ENCODE results near the gene NR2F6. TPM values are rescaled to one million over a fixed set of nuclear protein-coding genes. Genes with fewer than 3 reads are reported as not detected.

Gene NR2F6
- total RNA-seq, 1 experiment from 2014 or later = 134 TPM

DNA sequence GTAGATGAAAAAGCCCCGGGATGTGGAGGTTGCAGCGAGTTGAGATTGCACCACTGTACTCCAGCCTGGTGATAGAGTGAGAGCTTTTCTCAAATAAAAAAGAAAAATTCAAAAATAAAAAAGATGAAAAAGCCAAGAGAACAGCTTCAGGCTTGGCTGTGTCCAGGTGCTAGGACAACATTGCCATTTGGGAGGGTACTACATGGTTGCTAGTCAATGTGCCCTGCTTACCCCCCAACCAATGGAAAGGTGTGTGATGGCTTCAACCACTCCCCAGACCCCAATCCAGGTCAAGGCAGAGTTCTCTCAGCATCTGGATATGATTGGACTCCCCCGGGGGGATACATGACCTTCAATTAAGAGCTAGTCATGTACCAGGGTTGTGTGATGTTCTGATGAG lies 33.7 kb upstream of the NR2F6 start:
- no peak overlapping the region for H3K18ac ChIP-seq (ENCODE audit: insufficient read length, low read depth, low read length)
- H2AK5ac ChIP-seq (ENCODE audit: insufficient read length, low read length) = no peak overlapping the region
- H4K91ac ChIP-seq (ENCODE audit: insufficient read length, low read depth, low read length) = no peak overlapping the region
- no peak overlapping the region for H3K14ac ChIP-seq (ENCODE audit: insufficient read depth, low read length)
- no peak overlapping the region for H2AFZ ChIP-seq (ENCODE audit: low read length)
- H2BK15ac ChIP-seq (ENCODE audit: low read depth, low read length) = no peak overlapping the region
- no peak overlapping the region for H2BK12ac ChIP-seq (ENCODE audit: insufficient read length, low read depth, low read length)
- H3K27me3 ChIP-seq (ENCODE audit: insufficient read depth, low read length) = no peaks in the 10 kb centered on the region; the same call in 1 of the 2 replicates
- H3K23me2 ChIP-seq (ENCODE audit: insufficient read length, low read depth, low read length, poor library complexity, severe bottlenecking) = peaks cover 7% of the 10 kb centered on the region
- H3K4me2 ChIP-seq (ENCODE audit: insufficient read depth, insufficient read length, low read length) = no peak overlapping the region
- H3K4me1 ChIP-seq (ENCODE audit: insufficient read depth, low read length) = no peaks in the 10 kb centered on the region
- no peaks in the 10 kb centered on the region; a peak in 1 of 5 replicates for H3K9me3 Mint-ChIP-seq
- no peak for DNase-seq
- no peaks in the 10 kb centered on the region for H3K79me1 ChIP-seq (ENCODE audit: insufficient read depth, low read depth, low read length, poor library complexity, severe bottlenecking)
- no CpG with 5 or more reads among the region's 3 CpGs for WGBS (ENCODE audit: extremely low coverage, insufficient read length, low lambda C conversion rate)
- H3K4me1 Mint-ChIP-seq = peaks cover 4 to 5% of the 10 kb centered on the region in 2 experiments; a peak in 2 of 4 replicates
- no peaks in the 10 kb centered on the region for H3K9me3 ChIP-seq (ENCODE audit: control insufficient read depth, low read depth, low read length)
- no peak overlapping the region for H3K23ac ChIP-seq (ENCODE audit: insufficient read length, low read depth, low read length)
- no peak overlapping the region for H3K9ac ChIP-seq (ENCODE audit: extremely low read depth, insufficient read length, low read length)
- no peak overlapping the region for H4K5ac ChIP-seq (ENCODE audit: insufficient read length, low read depth, low read length)
- no peak overlapping the region for H3K4ac ChIP-seq (ENCODE audit: low read depth, low read length)
- H3K27ac ChIP-seq (ENCODE audit: insufficient read length, low read depth, low read length) = no peak overlapping the region
- no peak overlapping the region for H3K27ac Mint-ChIP-seq
- TF ChIP-seq, protein P1, sequence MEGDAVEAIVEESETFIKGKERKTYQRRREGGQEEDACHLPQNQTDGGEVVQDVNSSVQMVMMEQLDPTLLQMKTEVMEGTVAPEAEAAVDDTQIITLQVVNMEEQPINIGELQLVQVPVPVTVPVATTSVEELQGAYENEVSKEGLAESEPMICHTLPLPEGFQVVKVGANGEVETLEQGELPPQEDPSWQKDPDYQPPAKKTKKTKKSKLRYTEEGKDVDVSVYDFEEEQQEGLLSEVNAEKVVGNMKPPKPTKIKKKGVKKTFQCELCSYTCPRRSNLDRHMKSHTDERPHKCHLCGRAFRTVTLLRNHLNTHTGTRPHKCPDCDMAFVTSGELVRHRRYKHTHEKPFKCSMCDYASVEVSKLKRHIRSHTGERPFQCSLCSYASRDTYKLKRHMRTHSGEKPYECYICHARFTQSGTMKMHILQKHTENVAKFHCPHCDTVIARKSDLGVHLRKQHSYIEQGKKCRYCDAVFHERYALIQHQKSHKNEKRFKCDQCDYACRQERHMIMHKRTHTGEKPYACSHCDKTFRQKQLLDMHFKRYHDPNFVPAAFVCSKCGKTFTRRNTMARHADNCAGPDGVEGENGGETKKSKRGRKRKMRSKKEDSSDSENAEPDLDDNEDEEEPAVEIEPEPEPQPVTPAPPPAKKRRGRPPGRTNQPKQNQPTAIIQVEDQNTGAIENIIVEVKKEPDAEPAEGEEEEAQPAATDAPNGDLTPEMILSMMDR (conservative IDR thresholded peaks at IDR 0.05) = no peak
- no peak overlapping the region for H2BK5ac ChIP-seq (ENCODE audit: insufficient read length, low read length)
- peaks cover 4% of the 10 kb centered on the region for H4K20me1 ChIP-seq (ENCODE audit: control insufficient read depth, insufficient read depth, insufficient read length)
- H3T11ph ChIP-seq (ENCODE audit: low read length) = no peak overlapping the region
- H3K4me3 Mint-ChIP-seq = no peak overlapping the region
- peaks cover 44 to 52% (median 50%) of the 10 kb centered on the region in 3 experiments for H3K36me3 Mint-ChIP-seq (ENCODE audit: insufficient read depth in 1 of 3, low read depth in 3 of 3)
- H2BK20ac ChIP-seq (ENCODE audit: low read depth, low read length, poor library complexity, severe bottlenecking) = no peak overlapping the region
- no peak overlapping the region for H4K8ac ChIP-seq (replicated peaks; ENCODE audit: insufficient read length, low read depth, low read length)
- H3K27me3 Mint-ChIP-seq (ENCODE audit: low read depth) = peaks cover 7% of the 10 kb centered on the region
- H3K56ac ChIP-seq (ENCODE audit: insufficient read length, low read depth, low read length) = no peak overlapping the region
- no peak overlapping the region for H2BK120ac ChIP-seq (ENCODE audit: low read depth, low read length, poor library complexity, severe bottlenecking)
- H3K79me2 ChIP-seq (ENCODE audit: insufficient read depth, low read length) = no peaks in the 10 kb centered on the region

All from H9 (cell line).